ELR (cell line): Measurements from ENCODE around the gene FCHSD2.
"Not testable (repeated sequence)": the region's sequence is repeated elsewhere in the genome, so short reads cannot be mapped to it uniquely, and the experiment has no call there.

Source experiments
- DNase-seq: peaks from one replicate; pipeline ENCODE4 v3.0.0-alpha.2; 2015; ENCODE audit warnings: low read depth

The FCHSD2 gene

GRCh38 chr11:73151416-73151815 lies 9.3 kb upstream of the FCHSD2 start:
- no peak for DNase-seq

GRCh38 chr11:73149105-73149504 lies 7.0 kb upstream of the FCHSD2 start:
- DNase-seq = no peak

DNA sequence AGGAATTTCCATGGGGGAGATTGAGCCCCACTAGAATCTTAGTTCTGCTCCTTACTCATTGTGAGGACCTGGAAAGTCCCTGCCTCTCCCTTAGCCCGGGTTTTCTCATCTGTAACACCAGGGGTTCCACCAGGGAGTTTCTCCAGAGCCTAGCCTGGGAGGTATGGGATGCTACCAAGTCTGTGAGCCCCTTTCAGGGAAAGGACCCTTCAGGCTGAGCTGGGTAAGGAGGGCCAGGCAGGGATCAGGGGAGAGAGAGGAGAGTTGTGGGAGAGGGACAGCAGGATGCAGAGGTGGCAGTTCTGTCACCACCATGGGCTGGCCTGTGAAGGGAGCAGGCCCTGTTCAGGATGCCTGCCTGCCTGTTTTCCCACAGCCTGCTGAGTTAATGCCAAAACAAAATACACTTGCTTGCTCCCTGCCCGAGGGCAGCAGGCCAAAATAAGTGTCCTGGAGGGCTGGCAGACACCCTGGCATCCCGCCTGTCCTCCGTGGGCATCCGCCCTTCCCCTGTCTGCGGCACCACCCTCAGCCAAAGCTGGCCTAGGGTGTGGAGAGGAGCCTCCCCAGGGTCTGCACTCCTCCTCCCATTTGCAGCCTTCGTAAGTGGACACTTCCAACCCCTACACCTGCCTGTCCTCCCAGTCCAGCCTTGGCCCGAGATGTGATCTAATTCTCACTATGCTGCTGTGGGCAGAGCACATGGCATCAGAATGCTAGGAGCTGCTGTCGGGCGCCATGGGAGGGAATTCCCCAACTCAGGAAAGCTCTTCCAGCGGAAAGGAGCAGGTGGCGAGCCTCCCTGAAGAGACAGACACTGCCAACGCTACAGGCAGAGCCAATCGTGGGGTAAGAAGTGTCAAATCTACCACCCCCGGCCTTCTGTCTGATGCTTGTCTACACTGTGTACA lies 5.9 kb upstream of the FCHSD2 start:
- no peak for DNase-seq

GRCh38 chr11:73145986-73146575 lies 4.0 kb upstream of the FCHSD2 start:
- DNase-seq = no peak

GRCh38 chr11:73143126-73143838 lies 1.2 kb upstream of the FCHSD2 start:
- peak; percentile 5 for DNase-seq

DNA sequence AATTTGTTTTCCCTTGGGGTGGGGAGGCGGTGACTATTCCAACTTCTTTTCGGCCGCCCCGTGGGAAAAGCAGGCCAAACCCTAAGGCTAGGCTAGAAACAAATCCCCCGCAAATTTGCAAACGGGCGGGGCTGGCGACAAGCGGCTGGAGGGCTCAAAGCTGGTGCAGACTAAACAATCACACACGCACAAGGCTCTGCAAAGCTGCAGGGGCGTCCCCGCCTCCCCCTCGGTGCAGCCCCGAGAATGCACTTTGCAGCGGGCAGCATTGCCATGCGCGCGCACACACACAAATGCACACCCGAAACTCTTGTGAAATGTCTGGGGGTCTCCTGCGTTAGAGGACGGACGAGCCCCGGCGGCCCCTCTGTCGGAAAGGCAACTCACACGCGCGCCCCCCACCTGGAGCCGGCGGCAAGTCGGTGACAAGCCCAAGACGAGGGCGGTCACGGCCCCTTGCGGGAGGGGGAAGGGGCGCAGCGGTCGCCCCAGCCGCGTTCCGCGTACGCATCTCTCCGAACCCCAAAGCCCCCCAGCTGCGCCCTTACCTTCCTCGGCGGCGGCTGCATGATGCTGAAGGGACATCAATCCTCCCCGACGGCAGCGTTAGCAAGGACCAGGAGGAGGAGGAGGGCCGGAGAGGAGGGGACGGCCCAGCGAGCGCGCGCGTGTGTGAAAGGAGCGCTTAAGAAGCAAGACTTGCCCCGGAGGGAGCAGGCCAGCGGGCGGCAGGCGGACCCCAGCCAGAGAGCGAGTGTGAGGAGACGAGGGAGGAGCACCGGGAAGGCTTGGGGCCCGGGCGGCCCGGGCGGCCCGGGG lies 600 bp downstream of the FCHSD2 start:
- peak; percentile 77 for DNase-seq

- DNase-seq = peak; percentile 53
These were observed 1.1 kb downstream of the FCHSD2 start for GRCh38 chr11:73141031-73141308.

GRCh38 chr11:73140213-73141030 lies 1.7 kb downstream of the FCHSD2 start:
- DNase-seq = peak; percentile 59

DNA sequence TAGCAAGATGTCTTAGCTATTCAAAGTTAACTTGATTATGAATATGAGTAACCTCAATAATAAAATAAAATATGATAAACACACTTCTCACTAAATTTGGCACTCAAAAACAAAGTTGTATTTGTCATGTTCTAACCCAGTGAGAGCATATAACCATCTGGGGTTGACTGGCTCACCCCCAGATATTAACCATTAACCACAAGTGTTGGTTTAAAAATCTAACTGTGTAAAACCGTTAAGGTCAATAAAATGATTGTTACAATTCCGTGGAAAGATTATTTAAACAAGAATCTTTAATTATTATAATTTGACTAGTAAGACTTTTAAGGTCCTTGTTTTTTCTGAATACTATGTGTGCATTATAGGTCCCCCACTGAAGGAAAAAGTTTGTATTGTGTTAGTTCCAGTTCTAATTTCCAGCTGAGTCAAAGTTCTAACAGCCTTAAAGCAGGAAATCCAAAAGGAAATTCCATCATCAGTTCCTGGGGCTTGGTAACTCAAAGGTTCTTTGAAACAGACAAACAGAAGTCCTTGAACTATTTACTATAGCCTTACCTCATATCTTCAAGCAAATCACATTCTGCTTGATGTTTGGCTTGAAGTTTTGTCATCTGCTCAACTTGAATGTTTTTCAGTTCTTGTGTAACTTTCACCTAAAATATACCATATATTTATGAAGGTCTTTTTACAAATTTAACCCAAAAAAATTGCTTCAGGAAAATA lies 2.5 kb downstream of the FCHSD2 start:
- DNase-seq = peak; percentile 47

GRCh38 chr11:73137944-73138274 lies 4.2 kb downstream of the FCHSD2 start:
- DNase-seq = no peak

DNA sequence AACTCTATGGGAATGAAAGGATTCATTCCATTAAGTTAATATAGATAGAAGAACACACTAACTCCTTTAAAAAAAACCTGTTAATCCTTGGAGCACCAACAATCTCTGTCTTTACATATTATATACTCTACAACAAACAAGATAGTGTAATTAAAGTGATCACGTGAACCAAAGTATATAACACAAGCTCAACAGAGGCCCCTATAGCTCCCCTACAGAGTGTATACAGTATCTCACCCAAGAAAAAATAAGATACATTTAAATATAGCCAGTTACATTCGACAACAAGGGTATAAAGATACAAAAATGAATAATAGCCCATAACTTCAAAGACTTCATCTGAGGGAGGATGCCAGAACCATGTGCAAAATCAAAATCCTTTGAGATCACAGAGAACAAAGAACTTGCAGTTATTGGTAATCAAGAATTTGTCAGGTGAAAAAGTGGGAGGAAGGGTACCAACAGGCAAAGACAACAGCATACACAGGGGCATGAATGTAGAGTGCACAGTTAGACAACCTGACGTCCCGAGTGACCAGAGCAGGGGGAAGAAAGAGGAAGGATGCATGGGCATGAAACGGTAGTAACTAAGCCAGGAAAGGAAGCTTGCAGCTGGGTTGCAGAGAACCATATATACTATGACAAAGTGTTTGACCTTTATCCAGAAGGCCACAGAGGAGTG lies 4.7 kb downstream of the FCHSD2 start:
- DNase-seq = peak; percentile 15

DNA sequence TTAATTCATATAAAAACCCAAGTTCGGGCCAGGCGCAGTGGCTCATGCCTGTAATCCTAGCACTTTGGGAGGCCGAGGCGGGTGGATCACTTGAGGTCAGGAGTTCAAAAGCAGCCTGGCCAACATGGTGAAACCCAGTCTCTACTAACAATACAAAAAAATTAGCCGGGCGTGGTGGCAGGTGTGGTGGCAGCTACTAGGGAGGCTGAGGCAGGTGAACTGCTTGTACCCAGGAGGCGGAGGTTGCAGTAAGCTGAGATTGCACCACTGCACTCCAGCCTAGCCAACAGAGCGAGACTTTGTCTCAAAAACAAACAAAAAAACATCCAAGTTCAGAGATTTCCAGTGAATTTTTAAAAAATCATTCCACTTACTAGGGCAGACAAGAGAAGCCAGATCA lies 5.4 kb downstream of the FCHSD2 start:
- DNase-seq = not testable (repeated sequence)

- no peak for DNase-seq
These were observed 6.5 kb downstream of the FCHSD2 start for GRCh38 chr11:73135346-73136284.

DNA sequence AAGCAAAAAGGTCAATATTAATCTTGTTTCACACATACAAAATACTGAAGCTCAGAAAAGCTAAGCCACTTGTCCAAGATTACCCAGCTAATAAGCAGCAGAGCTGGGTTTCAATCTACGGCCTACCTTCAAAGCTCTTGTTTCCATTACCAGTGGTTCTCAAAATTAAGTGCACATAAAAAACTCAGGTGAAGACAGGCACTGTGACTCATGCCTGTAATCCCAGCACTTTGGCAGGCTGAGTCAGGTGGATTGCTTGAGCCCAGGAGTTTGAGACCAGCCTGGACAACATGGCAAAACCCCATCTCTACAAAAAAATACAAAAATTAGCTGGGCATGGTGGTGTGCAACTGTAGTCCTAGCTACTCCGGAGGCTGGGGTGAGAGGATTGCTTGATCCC lies 9.8 kb downstream of the FCHSD2 start:
- DNase-seq = not testable (repeated sequence)

GRCh38 chr11:73130181-73130580 lies 11.9 kb downstream of the FCHSD2 start:
- DNase-seq = no peak

GRCh38 chr11:73129198-73129597 lies 12.9 kb downstream of the FCHSD2 start:
- no peak for DNase-seq

DNA sequence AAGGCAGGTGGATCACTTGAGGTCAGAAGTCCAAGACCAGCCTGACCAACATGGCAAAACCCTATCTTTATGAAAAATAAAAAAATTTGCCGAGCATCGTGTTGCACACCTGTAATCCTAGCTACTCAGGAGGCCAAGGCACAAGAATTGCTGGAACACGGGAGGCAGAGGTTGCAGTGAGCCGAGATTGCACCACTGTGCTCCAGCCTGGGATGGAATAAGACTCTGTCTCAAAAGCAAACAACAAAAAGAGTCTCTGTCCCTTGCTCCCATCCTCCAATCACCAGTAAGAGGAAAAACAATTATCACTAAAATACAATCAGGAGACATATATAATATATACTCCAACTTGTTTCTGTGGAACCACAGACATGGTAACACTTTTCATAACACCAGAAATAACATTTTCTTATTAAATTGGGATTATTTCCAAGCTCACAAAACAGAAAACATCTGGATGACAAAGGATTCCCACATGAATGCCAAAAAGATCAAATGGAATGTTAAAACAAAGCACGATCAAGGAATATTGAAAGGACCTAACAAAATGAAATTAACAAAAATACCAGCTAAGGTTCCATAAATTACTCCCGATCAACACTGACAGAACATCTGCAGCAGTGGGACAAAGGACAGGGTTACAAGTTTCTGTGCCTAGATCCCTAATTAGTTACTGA lies 15.2 kb downstream of the FCHSD2 start:
- DNase-seq = no peak

GRCh38 chr11:73124800-73125199 lies 17.3 kb downstream of the FCHSD2 start:
- no peak for DNase-seq
